Progenitor cell of endocrine pancreas (in vitro differentiated cells): ENCODE results near the gene CNTN6. TPM values are rescaled to one million over a fixed set of nuclear protein-coding genes. Genes with fewer than 3 reads are reported as not detected.

Experiments used
- DNase-seq: peaks from one replicate; pipeline ENCODE4 v3.0.0; 2021; ENCODE audit warnings: low spot score; ENCODE audit not compliant: unreplicated experiment
- H3K27ac Mint-ChIP-seq: 2 replicates; pipeline ENCODE4 v1.8.0; 2021; ENCODE audit warnings: mild to moderate bottlenecking, moderate library complexity, mixed read lengths
- H3K27me3 Mint-ChIP-seq: 2 replicates; pipeline ENCODE4 v1.8.0; 2021; ENCODE audit warnings: mixed read lengths
- H3K36me3 Mint-ChIP-seq: 2 replicates; pipeline ENCODE4 v1.8.0; 2022; ENCODE audit warnings: mixed read lengths; ENCODE audit not compliant: insufficient read depth
- H3K4me1 Mint-ChIP-seq: 2 replicates; pipeline ENCODE4 v1.8.0; 2021; ENCODE audit warnings: low read depth, mixed read lengths
- H3K4me3 Mint-ChIP-seq: 2 replicates; pipeline ENCODE4 v1.8.0; 2021; ENCODE audit warnings: low read depth, mild to moderate bottlenecking, moderate library complexity, mixed read lengths
- H3K9me3 Mint-ChIP-seq: 2 replicates; pipeline ENCODE4 v1.8.0; 2021; ENCODE audit warnings: low read depth, mixed read lengths
- total RNA-seq: library from RNA; stranded (reverse); gene quantifications from 2 replicates; pipeline ENCODE4 v1.2.1, GENCODE V29; 2021
- TF ChIP-seq, protein P1 (sequence below): fragments of 200-600 bp; sonication (generic); IDR thresholded peaks from one replicate; pipeline ENCODE4 v1.5.0; 2021; ENCODE audit warnings: antibody characterized with exemption, mild to moderate bottlenecking; ENCODE audit not compliant: unreplicated experiment

Gene CNTN6
- total RNA-seq, 1 donor from 2014 or later: 0.17 TPM

- no peaks in the 10 kb centered on the region for H3K4me1 Mint-ChIP-seq
- no peak overlapping the region for H3K4me3 Mint-ChIP-seq
- no peaks in the 10 kb centered on the region for H3K27me3 Mint-ChIP-seq
- peaks cover 3% of the 10 kb centered on the region for H3K9me3 Mint-ChIP-seq
- H3K36me3 Mint-ChIP-seq: no peaks in the 10 kb centered on the region
- TF ChIP-seq, protein P1, sequence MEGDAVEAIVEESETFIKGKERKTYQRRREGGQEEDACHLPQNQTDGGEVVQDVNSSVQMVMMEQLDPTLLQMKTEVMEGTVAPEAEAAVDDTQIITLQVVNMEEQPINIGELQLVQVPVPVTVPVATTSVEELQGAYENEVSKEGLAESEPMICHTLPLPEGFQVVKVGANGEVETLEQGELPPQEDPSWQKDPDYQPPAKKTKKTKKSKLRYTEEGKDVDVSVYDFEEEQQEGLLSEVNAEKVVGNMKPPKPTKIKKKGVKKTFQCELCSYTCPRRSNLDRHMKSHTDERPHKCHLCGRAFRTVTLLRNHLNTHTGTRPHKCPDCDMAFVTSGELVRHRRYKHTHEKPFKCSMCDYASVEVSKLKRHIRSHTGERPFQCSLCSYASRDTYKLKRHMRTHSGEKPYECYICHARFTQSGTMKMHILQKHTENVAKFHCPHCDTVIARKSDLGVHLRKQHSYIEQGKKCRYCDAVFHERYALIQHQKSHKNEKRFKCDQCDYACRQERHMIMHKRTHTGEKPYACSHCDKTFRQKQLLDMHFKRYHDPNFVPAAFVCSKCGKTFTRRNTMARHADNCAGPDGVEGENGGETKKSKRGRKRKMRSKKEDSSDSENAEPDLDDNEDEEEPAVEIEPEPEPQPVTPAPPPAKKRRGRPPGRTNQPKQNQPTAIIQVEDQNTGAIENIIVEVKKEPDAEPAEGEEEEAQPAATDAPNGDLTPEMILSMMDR: no peak
- no peak for DNase-seq
- no peak overlapping the region for H3K27ac Mint-ChIP-seq
Observed at GRCh38 chr3:1179146-1179545, 86.3 kb downstream of the CNTN6 start.

DNA sequence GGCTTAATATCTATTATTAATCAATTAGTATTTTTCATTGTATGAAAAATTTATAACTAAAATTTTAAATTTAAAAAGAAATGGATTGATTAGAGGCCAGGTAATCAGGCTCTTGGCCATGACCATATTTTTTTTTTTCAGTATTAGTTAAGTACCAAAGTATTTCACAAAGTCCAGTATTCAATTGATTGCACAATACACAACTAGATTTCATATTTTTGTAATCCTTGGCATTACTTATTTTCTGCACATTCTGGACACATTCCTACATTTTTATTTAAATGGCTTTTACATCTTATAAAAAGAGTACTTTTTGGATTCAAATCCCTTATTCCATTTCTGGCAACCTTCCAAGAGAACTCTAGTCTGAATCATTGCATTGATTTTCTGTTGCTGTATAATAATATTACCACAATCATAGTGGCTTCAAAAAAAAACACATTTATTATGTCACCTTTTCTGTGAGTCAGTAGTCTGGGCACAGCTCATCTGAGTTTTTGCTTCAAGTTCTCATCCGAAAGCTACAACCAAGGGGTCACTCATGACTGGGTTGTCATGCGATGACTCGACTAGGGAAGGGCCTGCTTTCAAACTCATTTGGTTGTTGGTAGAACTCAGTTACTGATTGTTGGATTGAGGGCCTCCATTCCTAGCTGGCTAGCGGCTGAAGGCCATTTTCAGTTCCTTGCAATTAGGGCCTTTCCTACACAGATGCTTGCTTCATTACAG lies 90.7 kb downstream of the CNTN6 start:
- no peaks in the 10 kb centered on the region for H3K9me3 Mint-ChIP-seq
- DNase-seq: no peak
- H3K27me3 Mint-ChIP-seq: no peaks in the 10 kb centered on the region
- H3K4me3 Mint-ChIP-seq: no peak overlapping the region
- TF ChIP-seq, protein P1: no peak
- no peaks in the 10 kb centered on the region for H3K36me3 Mint-ChIP-seq
- H3K27ac Mint-ChIP-seq: no peak overlapping the region
- no peaks in the 10 kb centered on the region for H3K4me1 Mint-ChIP-seq

GRCh38 chr3:1190569-1190968 lies 97.7 kb downstream of the CNTN6 start:
- DNase-seq: no peak
- Mint-ChIP-seq H3K27ac (no peak overlapping the region), H3K4me3 (no peak overlapping the region), H3K9me3 (no peaks in the 10 kb centered on the region), H3K4me1 (peaks cover 7% of the 10 kb centered on the region), H3K36me3 (no peaks in the 10 kb centered on the region), H3K27me3 (no peaks in the 10 kb centered on the region)
- TF ChIP-seq, protein P1: no peak

GRCh38 chr3:1191026-1191425 lies 98.2 kb downstream of the CNTN6 start:
- Mint-ChIP-seq H3K27me3 (no peaks in the 10 kb centered on the region), H3K27ac (no peak overlapping the region), H3K9me3 (no peaks in the 10 kb centered on the region), H3K4me3 (no peak overlapping the region), H3K4me1 (peaks cover 8% of the 10 kb centered on the region), H3K36me3 (no peaks in the 10 kb centered on the region)
- no peak for DNase-seq
- TF ChIP-seq, protein P1: no peak

- Mint-ChIP-seq H3K36me3 (no peaks in the 10 kb centered on the region), H3K4me3 (no peak overlapping the region), H3K27ac (no peak overlapping the region), H3K9me3 (no peaks in the 10 kb centered on the region), H3K4me1 (peaks cover 10% of the 10 kb centered on the region), H3K27me3 (no peaks in the 10 kb centered on the region)
- TF ChIP-seq, protein P1: no peak
- DNase-seq: no peak
Observed at GRCh38 chr3:1195947-1196346, 103.1 kb downstream of the CNTN6 start.
